Activated B cell treated with CpG ODN at 0.5 μM for 24 hours (primary cell): ENCODE measurements around the gene C9orf40. TPM values are rescaled to one million over a fixed set of nuclear protein-coding genes. Genes with fewer than 3 reads are reported as not detected.

Source experiments
- ATAC-seq: fragments of 200-7000 bp; cut with Tn5 transposase; one replicate; pipeline ENCODE4 v1.10.0; 2021; ENCODE audit warnings: low read depth, mild to moderate bottlenecking, moderate library complexity
- CTCF ChIA-PET: fragments of 350-600 bp; sonication (Branson Sonifier 250); formaldehyde crosslinking; loops from one replicate; lab custom pipeline; 2021; ENCODE audit warnings: antibody characterized with exemption; lab: Charles Lee
- POLR2A ChIA-PET: fragments of 350-600 bp; sonication (Branson Sonifier 250); formaldehyde crosslinking; loops from one replicate; lab custom pipeline; 2021; ENCODE audit warnings: antibody characterized with exemption; lab: Charles Lee
- DNase-seq: peaks from one replicate; pipeline ENCODE4 v3.0.0; 2022
- H3K27ac Mint-ChIP-seq: one replicate; pipeline ENCODE4 v1.8.0; 2020; ENCODE audit warnings: mixed read lengths
- H3K27me3 Mint-ChIP-seq: one replicate; pipeline ENCODE4 v1.8.0; 2021; ENCODE audit warnings: mixed read lengths
- H3K36me3 Mint-ChIP-seq: one replicate; pipeline ENCODE4 v1.8.0; 2021; ENCODE audit warnings: low read depth, mixed read lengths
- H3K4me1 Mint-ChIP-seq: one replicate; pipeline ENCODE4 v1.8.0; 2021; ENCODE audit warnings: mixed read lengths
- H3K4me3 Mint-ChIP-seq: one replicate; pipeline ENCODE4 v1.8.0; 2020; ENCODE audit warnings: mild to moderate bottlenecking, mixed read lengths
- H3K9me3 Mint-ChIP-seq: one replicate; pipeline ENCODE4 v1.8.0; 2020; ENCODE audit warnings: mixed read lengths
- CTCF ChIP-seq: fragments of 200-600 bp; IDR thresholded peaks from one replicate; pipeline ENCODE4 v1.8.0; 2022; ENCODE audit warnings: antibody characterized with exemption, mild to moderate bottlenecking
- intact Hi-C: fragments of 100-400 bp; cut with micrococcal nuclease; formaldehyde crosslinking; loops from one replicate; pipeline ENCODE4 v1.15.1; 2024
- total RNA-seq: library from RNA; stranded (reverse); gene quantifications from 2 replicates; pipeline ENCODE4 v1.2.3, GENCODE V29; 2022

C9orf40 gene
- total RNA-seq, 1 donor from 2014 or later = 5.7 TPM

GRCh38 chr9:74948937-74949336 lies 3.8 kb downstream of the C9orf40 start:
- H3K36me3 Mint-ChIP-seq = peaks cover 12% of the 10 kb centered on the region
- no peak overlapping the region for H3K27ac Mint-ChIP-seq

GRCh38 chr9:74946686-74947085 lies 6.0 kb downstream of the C9orf40 start:
- Mint-ChIP-seq H3K4me3 (no peak overlapping the region), H3K27ac (no peak overlapping the region), H3K36me3 (peaks cover 10% of the 10 kb centered on the region), H3K27me3 (no peaks in the 10 kb centered on the region), H3K4me1 (peaks cover 23% of the 10 kb centered on the region), H3K9me3 (no peaks in the 10 kb centered on the region)
- intact Hi-C loops = no loop called here
- DNase-seq (no peak), ATAC-seq (no peak)
- TF ChIP-seq CTCF = no peak
- ChIA-PET CTCF (no interaction called here), POLR2A (no interaction called here)

More at GRCh38 chr9:74948937-74949336, 3.8 kb downstream of the C9orf40 start:
- ChIA-PET POLR2A (no interaction called here), CTCF (no interaction called here)
- TF ChIP-seq CTCF = no peak
- Mint-ChIP-seq H3K4me1 (peaks cover 28% of the 10 kb centered on the region), H3K4me3 (no peak overlapping the region), H3K9me3 (no peaks in the 10 kb centered on the region), H3K27me3 (no peaks in the 10 kb centered on the region)
- ATAC-seq = no peak
- intact Hi-C loops = no loop called here
- DNase-seq = no peak

GRCh38 chr9:74942801-74943200 lies 9.9 kb downstream of the C9orf40 start:
- no peak for DNase-seq
- no peak for TF ChIP-seq CTCF
- ChIA-PET POLR2A (no interaction called here), CTCF (no interaction called here)
- Mint-ChIP-seq H3K9me3 (no peaks in the 10 kb centered on the region), H3K36me3 (peaks cover 6% of the 10 kb centered on the region), H3K4me3 (no peak overlapping the region), H3K27ac (no peak overlapping the region), H3K4me1 (peaks cover 5% of the 10 kb centered on the region), H3K27me3 (no peaks in the 10 kb centered on the region)
- no peak for ATAC-seq
- intact Hi-C loops = no loop called here

- ChIA-PET CTCF (no interaction called here), POLR2A (no interaction called here)
- ATAC-seq = no peak
- H3K4me1 Mint-ChIP-seq = peaks cover 5% of the 10 kb centered on the region
- intact Hi-C loops = no loop called here
- no peak overlapping the region for H3K4me3 Mint-ChIP-seq
- H3K9me3 Mint-ChIP-seq = no peaks in the 10 kb centered on the region
- no peak overlapping the region for H3K27ac Mint-ChIP-seq
- TF ChIP-seq CTCF = no peak
- no peak for DNase-seq
- no peaks in the 10 kb centered on the region for H3K36me3 Mint-ChIP-seq
- no peaks in the 10 kb centered on the region for H3K27me3 Mint-ChIP-seq
Observed at GRCh38 chr9:74940600-74940999, 12.1 kb downstream of the C9orf40 start.

- POLR2A ChIA-PET = no interaction called here
- CTCF ChIA-PET = no interaction called here
Observed at GRCh38 chr9:74935008-74935407, 17.7 kb downstream of the C9orf40 start.

More at GRCh38 chr9:74935008-74935407, 17.7 kb downstream of the C9orf40 start:
- Mint-ChIP-seq H3K27me3 (peaks cover 3% of the 10 kb centered on the region), H3K9me3 (peaks cover 11% of the 10 kb centered on the region), H3K4me1 (no peaks in the 10 kb centered on the region), H3K27ac (no peak overlapping the region), H3K36me3 (no peaks in the 10 kb centered on the region), H3K4me3 (no peak overlapping the region)
- ATAC-seq (no peak), DNase-seq (no peak)
- intact Hi-C loops = no loop called here
- no peak for TF ChIP-seq CTCF
